HG03175 (cell line): ENCODE data around the gene TDRD9.
"Not testable (repeated sequence)": the region's sequence is repeated elsewhere in the genome, so short reads cannot be mapped to it uniquely, and the experiment has no call there.

Experiments used
- ATAC-seq: cut with Tn5 transposase; IDR thresholded peaks from one replicate; pipeline ENCODE4 v1.9.1; 2021; ENCODE audit warnings: mild to moderate bottlenecking, moderate library complexity; ENCODE audit not compliant: unreplicated experiment

Gene TDRD9, protein sequence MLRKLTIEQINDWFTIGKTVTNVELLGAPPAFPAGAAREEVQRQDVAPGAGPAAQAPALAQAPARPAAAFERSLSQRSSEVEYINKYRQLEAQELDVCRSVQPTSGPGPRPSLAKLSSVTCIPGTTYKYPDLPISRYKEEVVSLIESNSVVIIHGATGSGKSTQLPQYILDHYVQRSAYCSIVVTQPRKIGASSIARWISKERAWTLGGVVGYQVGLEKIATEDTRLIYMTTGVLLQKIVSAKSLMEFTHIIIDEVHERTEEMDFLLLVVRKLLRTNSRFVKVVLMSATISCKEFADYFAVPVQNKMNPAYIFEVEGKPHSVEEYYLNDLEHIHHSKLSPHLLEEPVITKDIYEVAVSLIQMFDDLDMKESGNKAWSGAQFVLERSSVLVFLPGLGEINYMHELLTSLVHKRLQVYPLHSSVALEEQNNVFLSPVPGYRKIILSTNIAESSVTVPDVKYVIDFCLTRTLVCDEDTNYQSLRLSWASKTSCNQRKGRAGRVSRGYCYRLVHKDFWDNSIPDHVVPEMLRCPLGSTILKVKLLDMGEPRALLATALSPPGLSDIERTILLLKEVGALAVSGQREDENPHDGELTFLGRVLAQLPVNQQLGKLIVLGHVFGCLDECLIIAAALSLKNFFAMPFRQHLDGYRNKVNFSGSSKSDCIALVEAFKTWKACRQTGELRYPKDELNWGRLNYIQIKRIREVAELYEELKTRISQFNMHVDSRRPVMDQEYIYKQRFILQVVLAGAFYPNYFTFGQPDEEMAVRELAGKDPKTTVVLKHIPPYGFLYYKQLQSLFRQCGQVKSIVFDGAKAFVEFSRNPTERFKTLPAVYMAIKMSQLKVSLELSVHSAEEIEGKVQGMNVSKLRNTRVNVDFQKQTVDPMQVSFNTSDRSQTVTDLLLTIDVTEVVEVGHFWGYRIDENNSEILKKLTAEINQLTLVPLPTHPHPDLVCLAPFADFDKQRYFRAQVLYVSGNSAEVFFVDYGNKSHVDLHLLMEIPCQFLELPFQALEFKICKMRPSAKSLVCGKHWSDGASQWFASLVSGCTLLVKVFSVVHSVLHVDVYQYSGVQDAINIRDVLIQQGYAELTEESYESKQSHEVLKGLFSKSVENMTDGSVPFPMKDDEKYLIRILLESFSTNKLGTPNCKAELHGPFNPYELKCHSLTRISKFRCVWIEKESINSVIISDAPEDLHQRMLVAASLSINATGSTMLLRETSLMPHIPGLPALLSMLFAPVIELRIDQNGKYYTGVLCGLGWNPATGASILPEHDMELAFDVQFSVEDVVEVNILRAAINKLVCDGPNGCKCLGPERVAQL (N-terminal part only)

GRCh38 chr14:103928011-103928890 is at the start of gene TDRD9:
TSS of gene TDRD9 (plus strand) at chr14:103928456. CDS start at chr14:103928510, 54 bp downstream.
- no peak for ATAC-seq

GRCh38 chr14:103879118-103879569 is 49.1 kb upstream of the TDRD9 start:
- ATAC-seq, result no peak

GRCh38 chr14:103879570-103880347 is 48.5 kb upstream of the TDRD9 start:
- no peak for ATAC-seq

- no peak for ATAC-seq
Measured at GRCh38 chr14:103880348-103881267, 47.6 kb upstream of the TDRD9 start.

- ATAC-seq, result no peak
Measured at GRCh38 chr14:103881268-103882201, 46.7 kb upstream of the TDRD9 start.

GRCh38 chr14:103882503-103883262 is 45.6 kb upstream of the TDRD9 start:
- no peak for ATAC-seq

- no peak for ATAC-seq
Measured at GRCh38 chr14:103883263-103883523, 45.1 kb upstream of the TDRD9 start.

GRCh38 chr14:103884854-103885253 is 43.4 kb upstream of the TDRD9 start:
- ATAC-seq, result no peak

DNA sequence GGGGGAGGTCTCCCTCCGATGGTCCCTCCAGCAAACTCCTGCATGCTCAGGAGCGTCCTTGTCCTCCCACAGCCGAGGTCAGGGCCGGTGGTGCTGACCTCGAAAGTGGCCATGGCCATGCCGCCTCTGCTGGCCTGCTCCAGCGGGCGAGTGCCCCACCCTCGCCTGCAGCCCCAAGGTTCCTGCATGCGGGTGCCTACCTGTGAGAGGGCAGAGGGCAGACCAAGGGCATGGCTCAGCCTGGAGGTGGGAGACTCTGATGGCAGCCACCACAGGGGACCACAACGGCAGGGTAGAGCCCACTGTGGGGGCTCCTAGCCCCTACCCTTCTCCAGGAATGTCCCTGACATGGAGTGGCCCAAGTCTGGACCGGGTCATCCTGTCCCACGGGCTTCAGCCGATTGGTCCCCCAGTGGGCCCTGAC is 42.7 kb upstream of the TDRD9 start:
- no peak for ATAC-seq

- no peak for ATAC-seq
Measured at GRCh38 chr14:103886304-103887169, 41.7 kb upstream of the TDRD9 start.

DNA sequence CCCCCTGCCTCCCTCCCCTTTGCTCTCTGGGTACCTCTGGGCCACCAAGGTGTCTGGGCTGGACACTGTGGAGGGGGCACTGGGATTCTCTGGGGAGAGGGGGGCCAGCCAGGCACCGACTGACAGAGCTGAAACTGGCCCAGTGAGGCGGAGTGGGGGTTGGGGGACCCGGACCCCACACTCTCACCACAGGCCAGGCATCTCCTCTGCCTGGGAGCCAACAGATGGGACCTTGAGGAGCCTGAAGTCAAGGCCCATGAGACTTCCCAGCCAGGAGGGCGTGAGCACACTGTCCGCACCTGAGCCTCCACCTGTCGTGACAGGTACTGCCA is 41.1 kb upstream of the TDRD9 start:
- no peak for ATAC-seq

DNA sequence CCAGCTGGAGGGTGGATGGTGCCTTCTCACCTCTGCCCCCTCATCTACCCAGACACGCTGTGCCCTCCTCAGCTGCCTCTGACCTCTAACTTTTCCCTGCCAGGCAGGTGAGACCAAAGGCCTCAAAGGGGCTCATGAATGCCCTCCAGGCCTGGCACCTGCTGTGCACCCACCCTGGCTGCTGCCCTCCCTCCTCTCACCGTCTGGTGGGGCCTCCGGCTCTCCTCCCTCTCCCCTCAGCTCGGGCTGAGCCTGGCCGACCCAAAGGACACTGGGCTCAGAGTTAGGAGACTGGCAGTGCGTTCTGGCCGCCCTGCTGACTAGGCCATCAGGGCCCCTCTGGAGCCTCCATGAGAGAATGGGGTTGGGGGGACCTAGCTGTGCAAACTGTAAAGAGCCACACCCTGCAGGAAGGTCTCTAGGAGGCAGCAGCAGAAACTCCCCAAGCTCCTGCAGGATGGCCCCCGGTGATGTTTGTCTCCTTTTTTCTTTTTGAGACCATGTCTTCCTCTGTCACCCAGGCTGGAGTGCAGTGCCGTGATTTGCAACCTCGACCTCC is 40.6 kb upstream of the TDRD9 start:
- ATAC-seq, result no peak

DNA sequence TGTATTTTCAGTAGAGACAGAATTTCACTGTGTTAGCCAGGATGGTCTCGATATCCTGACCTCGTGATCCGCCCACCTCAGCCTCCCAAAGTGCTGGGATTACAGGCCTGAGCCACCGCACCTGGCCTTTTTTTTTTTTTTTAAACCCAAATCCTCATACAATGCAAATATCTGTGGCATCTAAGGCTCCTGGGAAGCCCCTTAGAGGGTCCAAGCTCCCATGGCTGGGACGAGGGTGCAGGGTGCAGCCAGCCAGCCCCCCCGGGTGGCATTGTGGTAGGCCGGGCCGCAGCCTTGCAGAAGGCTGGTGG is 39.3 kb upstream of the TDRD9 start:
- ATAC-seq, result not testable (repeated sequence)

- no peak for ATAC-seq
Measured at GRCh38 chr14:103889313-103890051, 38.8 kb upstream of the TDRD9 start.

GRCh38 chr14:103890052-103890371 is 38.2 kb upstream of the TDRD9 start:
- ATAC-seq, result no peak
